GM12864 (cell line): Measurements from ENCODE around the gene LEMD3.

Experiments
- DNase-seq: peaks from one replicate; pipeline ENCODE4 v3.0.0-alpha.2; 2011; ENCODE audit warnings: low read depth
- H3K4me3 ChIP-seq: 2 replicates; pipeline ENCODE4 v1.5.1; 2011; ENCODE audit warnings: mild to moderate bottlenecking, low read depth, low read length, control low read depth
- TF ChIP-seq, protein P1 (sequence below): IDR thresholded peaks from 2 replicates; pipeline ENCODE4 v1.5.1; 2011; ENCODE audit warnings: low read depth, mild to moderate bottlenecking, moderate library complexity, low read length, control low read depth, inconsistent platforms; ENCODE audit errors: missing control alignments

Gene LEMD3

GRCh38 chr12:65168681-65169319 lies 583 bp upstream of the LEMD3 start:
- TF ChIP-seq, protein P1, sequence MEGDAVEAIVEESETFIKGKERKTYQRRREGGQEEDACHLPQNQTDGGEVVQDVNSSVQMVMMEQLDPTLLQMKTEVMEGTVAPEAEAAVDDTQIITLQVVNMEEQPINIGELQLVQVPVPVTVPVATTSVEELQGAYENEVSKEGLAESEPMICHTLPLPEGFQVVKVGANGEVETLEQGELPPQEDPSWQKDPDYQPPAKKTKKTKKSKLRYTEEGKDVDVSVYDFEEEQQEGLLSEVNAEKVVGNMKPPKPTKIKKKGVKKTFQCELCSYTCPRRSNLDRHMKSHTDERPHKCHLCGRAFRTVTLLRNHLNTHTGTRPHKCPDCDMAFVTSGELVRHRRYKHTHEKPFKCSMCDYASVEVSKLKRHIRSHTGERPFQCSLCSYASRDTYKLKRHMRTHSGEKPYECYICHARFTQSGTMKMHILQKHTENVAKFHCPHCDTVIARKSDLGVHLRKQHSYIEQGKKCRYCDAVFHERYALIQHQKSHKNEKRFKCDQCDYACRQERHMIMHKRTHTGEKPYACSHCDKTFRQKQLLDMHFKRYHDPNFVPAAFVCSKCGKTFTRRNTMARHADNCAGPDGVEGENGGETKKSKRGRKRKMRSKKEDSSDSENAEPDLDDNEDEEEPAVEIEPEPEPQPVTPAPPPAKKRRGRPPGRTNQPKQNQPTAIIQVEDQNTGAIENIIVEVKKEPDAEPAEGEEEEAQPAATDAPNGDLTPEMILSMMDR = no peak
- DNase-seq = no peak
- peak overlapping the region; percentile 85 for H3K4me3 ChIP-seq

GRCh38 chr12:65170209-65170881 lies 962 bp downstream of the LEMD3 start:
- TF ChIP-seq, protein P1 = no peak
- peak overlapping the region; percentile 85 for H3K4me3 ChIP-seq
- no peak for DNase-seq

DNA sequence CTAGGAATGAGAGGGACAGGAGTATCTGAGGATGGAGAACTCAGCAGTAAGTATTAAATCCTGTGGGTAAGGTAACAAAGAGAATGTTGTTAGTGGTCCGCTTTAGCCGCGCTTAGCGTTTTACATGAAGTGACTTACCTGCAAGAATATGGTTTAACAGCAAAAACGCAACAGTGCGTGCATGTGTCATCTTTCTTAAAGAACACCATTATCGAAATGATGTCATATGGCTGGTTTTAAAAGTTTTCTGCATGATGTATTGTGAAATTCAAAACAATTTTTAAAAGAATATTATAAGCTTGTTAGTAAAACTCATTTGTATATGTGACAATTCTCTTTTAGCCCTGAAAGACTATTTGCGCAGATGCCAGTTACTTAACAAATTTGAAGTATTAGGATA lies 1.7 kb downstream of the LEMD3 start:
- DNase-seq = no peak
- H3K4me3 ChIP-seq = peak overlapping the region; percentile 85
- TF ChIP-seq, protein P1 = no peak

DNA sequence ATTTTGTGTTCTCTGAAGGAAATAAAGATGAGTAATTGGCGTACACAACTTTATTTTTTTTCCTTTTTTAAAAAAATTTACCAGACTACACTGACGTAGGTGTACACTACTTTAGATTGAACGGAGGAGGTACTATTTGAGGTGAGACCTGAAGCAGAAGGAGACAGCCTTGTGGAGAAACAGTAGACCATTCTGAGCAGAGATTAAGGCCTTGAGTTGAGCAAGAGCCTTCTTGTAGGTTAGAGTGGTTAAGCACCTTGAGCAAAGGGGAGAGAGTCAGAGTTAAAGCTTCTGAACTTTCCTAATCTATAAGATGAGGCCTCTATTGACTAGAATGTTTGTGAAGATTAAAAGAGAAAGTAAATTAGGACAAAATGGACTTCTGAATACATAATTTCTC lies 2.5 kb downstream of the LEMD3 start:
- no peak for DNase-seq
- TF ChIP-seq, protein P1 = no peak
- peak overlapping the region; percentile 85 for H3K4me3 ChIP-seq

- TF ChIP-seq, protein P1 = no peak
- H3K4me3 ChIP-seq = no peak overlapping the region
- DNase-seq = no peak
Observed at GRCh38 chr12:65175385-65175784, 6.0 kb downstream of the LEMD3 start.

GRCh38 chr12:65182012-65182739 lies 12.8 kb downstream of the LEMD3 start:
- TF ChIP-seq, protein P1 = no peak
- no peak for DNase-seq
- H3K4me3 ChIP-seq = no peak overlapping the region
